ENCODE measurements around the gene ECSIT. TPM values are rescaled to one million over a fixed set of nuclear protein-coding genes. Genes with fewer than 3 reads are reported as not detected.
"Not testable (repeated sequence)": the region's sequence is repeated elsewhere in the genome, so short reads cannot be mapped to it uniquely, and the experiment has no call there.

The ECSIT gene, protein sequence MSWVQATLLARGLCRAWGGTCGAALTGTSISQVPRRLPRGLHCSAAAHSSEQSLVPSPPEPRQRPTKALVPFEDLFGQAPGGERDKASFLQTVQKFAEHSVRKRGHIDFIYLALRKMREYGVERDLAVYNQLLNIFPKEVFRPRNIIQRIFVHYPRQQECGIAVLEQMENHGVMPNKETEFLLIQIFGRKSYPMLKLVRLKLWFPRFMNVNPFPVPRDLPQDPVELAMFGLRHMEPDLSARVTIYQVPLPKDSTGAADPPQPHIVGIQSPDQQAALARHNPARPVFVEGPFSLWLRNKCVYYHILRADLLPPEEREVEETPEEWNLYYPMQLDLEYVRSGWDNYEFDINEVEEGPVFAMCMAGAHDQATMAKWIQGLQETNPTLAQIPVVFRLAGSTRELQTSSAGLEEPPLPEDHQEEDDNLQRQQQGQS
- total RNA-seq (ENCODE audit: low replicate concordance) = 26.3 and 35.5 TPM in 2 replicates

GRCh38 chr19:11528551-11529341, at the start of gene ECSIT:
Gene ECSIT, minus strand, starts transcription at chr19:11529134. Its CDS starts 9,964 bp downstream, at chr19:11519170.
- TF ChIP-seq, protein P1, sequence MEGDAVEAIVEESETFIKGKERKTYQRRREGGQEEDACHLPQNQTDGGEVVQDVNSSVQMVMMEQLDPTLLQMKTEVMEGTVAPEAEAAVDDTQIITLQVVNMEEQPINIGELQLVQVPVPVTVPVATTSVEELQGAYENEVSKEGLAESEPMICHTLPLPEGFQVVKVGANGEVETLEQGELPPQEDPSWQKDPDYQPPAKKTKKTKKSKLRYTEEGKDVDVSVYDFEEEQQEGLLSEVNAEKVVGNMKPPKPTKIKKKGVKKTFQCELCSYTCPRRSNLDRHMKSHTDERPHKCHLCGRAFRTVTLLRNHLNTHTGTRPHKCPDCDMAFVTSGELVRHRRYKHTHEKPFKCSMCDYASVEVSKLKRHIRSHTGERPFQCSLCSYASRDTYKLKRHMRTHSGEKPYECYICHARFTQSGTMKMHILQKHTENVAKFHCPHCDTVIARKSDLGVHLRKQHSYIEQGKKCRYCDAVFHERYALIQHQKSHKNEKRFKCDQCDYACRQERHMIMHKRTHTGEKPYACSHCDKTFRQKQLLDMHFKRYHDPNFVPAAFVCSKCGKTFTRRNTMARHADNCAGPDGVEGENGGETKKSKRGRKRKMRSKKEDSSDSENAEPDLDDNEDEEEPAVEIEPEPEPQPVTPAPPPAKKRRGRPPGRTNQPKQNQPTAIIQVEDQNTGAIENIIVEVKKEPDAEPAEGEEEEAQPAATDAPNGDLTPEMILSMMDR (IDR thresholded peaks at IDR 0.05; ENCODE audit: insufficient read depth, low read length) = no peak
- peak within 1 kb of the TSS; percentile 82 for H3K4me3 ChIP-seq (ENCODE audit: low read depth, low read length)
- peak; percentile 97 for DNase-seq (ENCODE audit: low read depth)

- no peak for DNase-seq (ENCODE audit: low read depth)
- TF ChIP-seq, protein P1 (IDR thresholded peaks at IDR 0.05; ENCODE audit: insufficient read depth, low read length) = no peak
- no peak within 1 kb of the TSS for H3K4me3 ChIP-seq (ENCODE audit: low read depth, low read length)
These were observed 48.7 kb upstream of the ECSIT start, which contains the start of gene ACP5 for GRCh38 chr19:11577451-11578257. Gene ACP5, minus strand, starts transcription at chr19:11577645. Its CDS starts 328 bp downstream, at chr19:11577317.

GRCh38 chr19:11576227-11576626, 47.3 kb upstream of the ECSIT start:
- DNase-seq (ENCODE audit: low read depth) = no peak
- no peak overlapping the region for H3K4me3 ChIP-seq (ENCODE audit: low read depth, low read length)
- TF ChIP-seq, protein P1 (IDR thresholded peaks at IDR 0.05; ENCODE audit: insufficient read depth, low read length) = no peak

- no peak overlapping the region for H3K4me3 ChIP-seq (ENCODE audit: low read depth, low read length)
- DNase-seq (ENCODE audit: low read depth) = no peak
- TF ChIP-seq, protein P1 (IDR thresholded peaks at IDR 0.05; ENCODE audit: insufficient read depth, low read length) = no peak
These were observed 45.8 kb upstream of the ECSIT start for GRCh38 chr19:11574689-11575088.

DNA sequence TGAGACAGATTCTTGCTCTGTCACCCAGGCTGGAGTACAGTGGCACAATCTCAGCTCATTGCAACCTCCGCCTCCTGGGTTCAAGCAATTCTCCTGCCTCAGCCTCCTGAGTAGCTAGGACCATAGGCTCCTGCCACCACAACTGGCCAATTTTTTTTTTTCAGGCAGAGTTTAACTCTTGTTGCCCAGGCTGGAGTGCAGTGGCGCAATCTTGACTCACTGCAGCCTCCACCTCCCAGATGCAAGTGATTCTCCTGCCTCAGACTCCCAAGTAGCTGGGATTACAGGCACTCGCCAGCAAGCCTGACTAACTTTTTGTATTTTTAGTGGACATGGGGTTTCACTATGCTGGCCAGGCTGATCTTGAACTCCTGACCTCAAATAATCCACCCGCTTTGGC, 44.8 kb upstream of the ECSIT start:
- DNase-seq (ENCODE audit: low read depth); H3K4me3 ChIP-seq (ENCODE audit: low read depth, low read length): not testable (repeated sequence)

DNA sequence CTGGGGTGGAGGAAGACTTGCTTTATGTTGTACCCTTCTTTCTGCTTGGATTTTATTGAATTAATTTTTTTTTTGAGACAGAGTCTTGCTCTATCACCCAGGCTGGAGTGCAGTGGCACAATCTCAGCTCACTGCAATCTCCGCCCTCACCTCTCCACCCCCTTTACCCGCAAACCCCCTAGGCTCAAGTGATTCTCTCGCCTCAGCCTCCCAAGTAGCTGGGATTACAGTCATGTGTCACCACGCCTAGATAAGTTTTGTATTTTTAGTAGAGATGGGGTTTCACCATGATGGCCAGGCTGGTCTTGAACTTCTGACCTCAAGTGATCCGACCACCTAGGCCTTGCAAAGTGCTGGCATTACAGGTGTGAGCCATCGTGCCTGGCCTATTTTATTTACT, 44.4 kb upstream of the ECSIT start:
- H3K4me3 ChIP-seq (ENCODE audit: low read depth, low read length); DNase-seq (ENCODE audit: low read depth): not testable (repeated sequence)

DNA sequence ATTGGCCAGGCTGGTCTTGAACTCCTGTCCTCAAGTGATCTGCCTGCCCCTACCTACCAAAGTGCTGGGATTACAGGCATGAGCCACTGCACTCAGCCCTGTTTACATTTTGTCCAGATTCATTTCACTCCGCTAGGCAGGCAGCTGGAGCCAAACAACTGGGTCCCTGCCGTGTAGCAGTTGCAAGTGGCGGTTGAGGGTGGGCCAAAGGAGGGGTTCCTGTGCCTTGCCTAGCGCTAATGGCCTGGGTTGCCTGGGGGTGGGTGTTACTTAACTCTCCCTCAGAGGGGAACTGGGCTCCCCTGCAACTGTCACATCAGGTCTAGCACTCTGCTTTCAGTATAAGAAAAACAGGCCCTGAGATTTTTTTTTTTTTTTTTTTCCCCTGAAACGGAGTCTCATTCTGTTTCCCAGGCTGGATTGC, 41.1 kb upstream of the ECSIT start:
- no peak overlapping the region for H3K4me3 ChIP-seq (ENCODE audit: low read depth, low read length)
- no peak for DNase-seq (ENCODE audit: low read depth)
- TF ChIP-seq, protein P1 (IDR thresholded peaks at IDR 0.05; ENCODE audit: insufficient read depth, low read length) = no peak
